Endothelial cell (in vitro differentiated cells): Measurements from ENCODE around the gene BCL2. TPM values are rescaled to one million over a fixed set of nuclear protein-coding genes. Genes with fewer than 3 reads are reported as not detected.
"Not testable (repeated sequence)": the region's sequence is repeated elsewhere in the genome, so short reads cannot be mapped to it uniquely, and the experiment has no call there.

Experiments used
- DNase-seq: peaks from one replicate; pipeline ENCODE4 v3.0.0; 2021; ENCODE audit warnings: low spot score
- H3K27ac Mint-ChIP-seq: one replicate; pipeline ENCODE4 v1.8.0; 2021; ENCODE audit warnings: mixed read lengths, inconsistent platforms; ENCODE audit not compliant: unreplicated experiment
- H3K27me3 Mint-ChIP-seq: one replicate; pipeline ENCODE4 v1.8.0; 2021; ENCODE audit warnings: mild to moderate bottlenecking, moderate library complexity, mixed read lengths, inconsistent platforms; ENCODE audit not compliant: unreplicated experiment
- H3K36me3 Mint-ChIP-seq: one replicate; pipeline ENCODE4 v1.8.0; 2021; ENCODE audit warnings: mild to moderate bottlenecking, low read depth, mixed read lengths, inconsistent platforms; ENCODE audit not compliant: unreplicated experiment
- H3K4me1 Mint-ChIP-seq: one replicate; pipeline ENCODE4 v1.8.0; 2021; ENCODE audit warnings: mild to moderate bottlenecking, mixed read lengths, inconsistent platforms; ENCODE audit not compliant: unreplicated experiment
- H3K4me3 Mint-ChIP-seq: one replicate; pipeline ENCODE4 v1.8.0; 2021; ENCODE audit warnings: mild to moderate bottlenecking, mixed read lengths, inconsistent platforms; ENCODE audit not compliant: unreplicated experiment
- H3K9me3 Mint-ChIP-seq: one replicate; pipeline ENCODE4 v1.8.0; 2021; ENCODE audit warnings: mixed read lengths, inconsistent platforms; ENCODE audit not compliant: unreplicated experiment
- total RNA-seq: library from RNA; stranded (reverse); fragmentation: NEBNext Ultra II Directional; extraction: Animal tissue kit (Norgen Biotek cat#: 25700); gene quantifications from one replicate; pipeline ENCODE4 v1.2.1, GENCODE V29; 2021; ENCODE audit not compliant: unreplicated experiment
- TF ChIP-seq, protein P1 (sequence below): fragments of 200-600 bp; sonication (generic); IDR thresholded peaks from one replicate; pipeline ENCODE4 v1.5.0; 2021; ENCODE audit warnings: antibody characterized with exemption; ENCODE audit not compliant: unreplicated experiment

Gene BCL2
- total RNA-seq, 1 donor from 2014 or later = 9.2 TPM

DNA sequence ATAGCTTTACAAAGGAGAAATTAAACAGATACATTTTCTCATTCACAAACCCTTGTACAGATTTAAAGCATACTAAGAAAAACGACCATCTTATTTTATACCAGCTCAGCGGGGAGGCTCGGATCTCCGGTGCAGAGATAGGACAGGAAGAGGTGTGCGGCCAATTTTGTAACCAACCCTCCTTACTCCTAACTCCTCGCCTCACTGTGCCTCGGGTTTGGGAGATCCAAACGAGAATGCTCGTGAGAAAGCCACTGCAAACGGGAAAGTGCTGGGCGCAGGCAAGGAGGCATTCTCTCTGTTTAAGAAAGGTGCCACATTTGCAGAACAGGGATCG lies 46.3 kb upstream of the BCL2 start:
- peak; percentile 15 for DNase-seq
- TF ChIP-seq, protein P1, sequence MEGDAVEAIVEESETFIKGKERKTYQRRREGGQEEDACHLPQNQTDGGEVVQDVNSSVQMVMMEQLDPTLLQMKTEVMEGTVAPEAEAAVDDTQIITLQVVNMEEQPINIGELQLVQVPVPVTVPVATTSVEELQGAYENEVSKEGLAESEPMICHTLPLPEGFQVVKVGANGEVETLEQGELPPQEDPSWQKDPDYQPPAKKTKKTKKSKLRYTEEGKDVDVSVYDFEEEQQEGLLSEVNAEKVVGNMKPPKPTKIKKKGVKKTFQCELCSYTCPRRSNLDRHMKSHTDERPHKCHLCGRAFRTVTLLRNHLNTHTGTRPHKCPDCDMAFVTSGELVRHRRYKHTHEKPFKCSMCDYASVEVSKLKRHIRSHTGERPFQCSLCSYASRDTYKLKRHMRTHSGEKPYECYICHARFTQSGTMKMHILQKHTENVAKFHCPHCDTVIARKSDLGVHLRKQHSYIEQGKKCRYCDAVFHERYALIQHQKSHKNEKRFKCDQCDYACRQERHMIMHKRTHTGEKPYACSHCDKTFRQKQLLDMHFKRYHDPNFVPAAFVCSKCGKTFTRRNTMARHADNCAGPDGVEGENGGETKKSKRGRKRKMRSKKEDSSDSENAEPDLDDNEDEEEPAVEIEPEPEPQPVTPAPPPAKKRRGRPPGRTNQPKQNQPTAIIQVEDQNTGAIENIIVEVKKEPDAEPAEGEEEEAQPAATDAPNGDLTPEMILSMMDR = no peak
- H3K27me3 Mint-ChIP-seq = peaks cover 7% of the 10 kb centered on the region
- peak overlapping the region; percentile 84 for H3K27ac Mint-ChIP-seq
- H3K4me1 Mint-ChIP-seq = peaks cover 20% of the 10 kb centered on the region
- no peaks in the 10 kb centered on the region for H3K9me3 Mint-ChIP-seq
- peak overlapping the region; percentile 93 for H3K4me3 Mint-ChIP-seq
- H3K36me3 Mint-ChIP-seq = peaks cover 10% of the 10 kb centered on the region

DNA sequence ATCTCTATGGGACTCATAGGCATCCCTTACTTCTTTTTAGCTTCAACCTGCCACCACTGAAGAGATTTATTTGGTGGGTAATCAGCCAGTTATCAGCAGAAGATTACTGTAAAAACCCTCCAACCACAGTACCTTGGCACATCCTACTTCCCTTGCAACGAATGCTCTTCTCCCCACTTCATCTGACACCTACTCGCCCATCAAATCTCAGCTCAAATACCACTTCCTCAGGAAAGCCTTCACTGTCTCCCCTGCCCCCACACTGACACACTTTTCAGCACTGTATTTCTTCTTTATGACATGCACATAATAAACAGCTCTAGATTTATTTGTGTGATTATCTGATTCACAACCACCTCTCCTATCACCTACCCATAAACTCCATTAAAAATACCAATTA lies 44.4 kb upstream of the BCL2 start:
- no peak for DNase-seq
- Mint-ChIP-seq H3K9me3 (no peaks in the 10 kb centered on the region), H3K27ac (no peak overlapping the region), H3K27me3 (peaks cover 7% of the 10 kb centered on the region), H3K4me3 (no peak overlapping the region), H3K36me3 (peaks cover 9% of the 10 kb centered on the region), H3K4me1 (peaks cover 20% of the 10 kb centered on the region)
- TF ChIP-seq, protein P1 = no peak

DNA sequence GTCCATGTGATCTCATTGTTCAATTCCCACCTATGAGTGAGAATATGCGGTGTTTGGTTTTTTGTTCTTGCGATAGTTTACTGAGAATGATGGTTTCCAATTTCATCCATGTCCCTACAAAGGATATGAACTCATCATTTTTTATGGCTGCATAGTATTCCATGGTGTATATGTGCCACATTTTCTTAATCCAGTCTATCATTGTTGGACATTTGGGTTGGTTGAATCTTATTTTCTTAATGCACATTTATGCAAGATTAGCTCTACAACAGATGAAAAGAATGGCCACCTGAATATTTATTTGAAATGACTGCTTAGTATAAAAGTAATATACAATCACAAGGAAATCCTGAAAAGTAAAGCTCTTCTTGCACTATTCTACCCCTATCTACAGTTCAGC lies 43.9 kb upstream of the BCL2 start:
- peaks cover 20% of the 10 kb centered on the region for H3K4me1 Mint-ChIP-seq
- H3K9me3 Mint-ChIP-seq, H3K27me3 Mint-ChIP-seq, H3K27ac Mint-ChIP-seq, H3K36me3 Mint-ChIP-seq, H3K4me3 Mint-ChIP-seq, DNase-seq: not testable (repeated sequence)

GRCh38 chr18:63356272-63356896 lies 36.8 kb upstream of the BCL2 start:
- no peak for DNase-seq
- Mint-ChIP-seq H3K27me3 (no peaks in the 10 kb centered on the region), H3K4me3 (no peak overlapping the region), H3K9me3 (no peaks in the 10 kb centered on the region), H3K4me1 (no peaks in the 10 kb centered on the region), H3K36me3 (peaks cover 4% of the 10 kb centered on the region), H3K27ac (no peak overlapping the region)
- TF ChIP-seq, protein P1 = no peak

GRCh38 chr18:63350230-63350629 lies 30.7 kb upstream of the BCL2 start:
- Mint-ChIP-seq H3K4me1 (peaks cover 1% of the 10 kb centered on the region), H3K27ac (no peak overlapping the region), H3K36me3 (peaks cover 11% of the 10 kb centered on the region), H3K27me3 (no peaks in the 10 kb centered on the region), H3K9me3 (no peaks in the 10 kb centered on the region), H3K4me3 (no peak overlapping the region)
- DNase-seq = no peak
- TF ChIP-seq, protein P1 = no peak
